IMR-90 (cell line): ENCODE results near the gene DYRK1A.

Source experiments
- BHLHE40 ChIP-seq: fragments of 150-350 bp; IDR thresholded peaks from 2 replicates; pipeline ENCODE4 v1.6.1; 2016; ENCODE audit warnings: mild to moderate bottlenecking, low read depth, low read length
- CEBPB ChIP-seq: IDR thresholded peaks from 2 replicates; pipeline ENCODE4 v1.6.1; 2012; ENCODE audit warnings: low read depth, low read length, improper control_type of control experiment
- CHD1 ChIP-seq: IDR thresholded peaks from 2 replicates; pipeline ENCODE4 v1.6.1; 2012; ENCODE audit warnings: low read depth, low read length, improper control_type of control experiment
- FOS ChIP-seq: fragments of 150-350 bp; IDR thresholded peaks from 2 replicates; pipeline ENCODE4 v1.6.1; 2016; ENCODE audit warnings: low read depth, low read length
- MAFK ChIP-seq: IDR thresholded peaks from 2 replicates; pipeline ENCODE4 v1.6.1; 2012; ENCODE audit warnings: low read depth, low read length, improper control_type of control experiment
- MAZ ChIP-seq: IDR thresholded peaks from 2 replicates; pipeline ENCODE4 v1.6.1; 2012; ENCODE audit warnings: low read depth, mild to moderate bottlenecking, low read length, improper control_type of control experiment, moderate library complexity, borderline replicate concordance
- MXI1 ChIP-seq: IDR thresholded peaks from 2 replicates; pipeline ENCODE4 v1.6.1; 2012; ENCODE audit warnings: low read depth, mild to moderate bottlenecking, low read length, moderate library complexity, borderline replicate concordance
- POLR2A ChIP-seq: IDR thresholded peaks from 2 replicates; pipeline ENCODE4 v1.6.1; 2012; ENCODE audit warnings: mild to moderate bottlenecking, low read depth, low read length
- RAD21 ChIP-seq: IDR thresholded peaks from 2 replicates; pipeline ENCODE4 v1.6.1; 2012; ENCODE audit warnings: low read length, improper control_type of control experiment
- RFX5 ChIP-seq: IDR thresholded peaks from 2 replicates; pipeline ENCODE4 v1.8.0; 2012; ENCODE audit warnings: low read depth, mild to moderate bottlenecking, low read length, moderate library complexity
- SMC3 ChIP-seq: fragments of 150-350 bp; IDR thresholded peaks from 2 replicates; pipeline ENCODE4 v1.6.1; 2016; ENCODE audit warnings: low read depth, mild to moderate bottlenecking, antibody characterized with exemption, low read length, moderate library complexity
- TF ChIP-seq, protein P1 (sequence below): conservative IDR thresholded peaks from 2 replicates; pipeline ENCODE4 v1.5.1; 2012; ENCODE audit warnings: mild to moderate bottlenecking, low read depth, low read length, improper control_type of control experiment
- TF ChIP-seq, protein P2 (sequence below): fragments of 150-350 bp; IDR thresholded peaks from 2 replicates; pipeline ENCODE4 v1.6.1; 2017; ENCODE audit warnings: mild to moderate bottlenecking, antibody characterized with exemption, low read length, low read depth
- TF ChIP-seq, protein P3 (sequence below): fragments of 150-350 bp; IDR thresholded peaks from 2 replicates; pipeline ENCODE4 v1.6.1; 2016; ENCODE audit warnings: low read depth, mild to moderate bottlenecking, low read length, moderate library complexity, borderline replicate concordance

DNA sequence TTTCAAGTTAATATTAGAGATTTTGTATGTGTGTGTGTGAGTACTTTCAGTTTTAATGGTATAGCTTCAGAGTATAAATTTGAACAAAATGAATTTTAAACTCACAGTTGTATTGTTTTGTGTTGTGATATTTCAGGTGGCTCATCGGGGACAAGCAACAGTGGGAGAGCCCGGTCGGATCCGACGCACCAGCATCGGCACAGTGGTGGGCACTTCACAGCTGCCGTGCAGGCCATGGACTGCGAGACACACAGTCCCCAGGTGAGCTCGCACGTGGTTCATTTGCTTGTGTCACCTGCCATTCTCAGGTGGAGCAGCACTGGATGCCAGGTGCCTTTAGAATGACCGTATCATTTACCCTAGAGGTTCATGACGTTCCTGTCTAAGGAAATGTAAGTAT is 139.4 kb downstream of the DYRK1A start:
- TF ChIP-seq, protein P1, sequence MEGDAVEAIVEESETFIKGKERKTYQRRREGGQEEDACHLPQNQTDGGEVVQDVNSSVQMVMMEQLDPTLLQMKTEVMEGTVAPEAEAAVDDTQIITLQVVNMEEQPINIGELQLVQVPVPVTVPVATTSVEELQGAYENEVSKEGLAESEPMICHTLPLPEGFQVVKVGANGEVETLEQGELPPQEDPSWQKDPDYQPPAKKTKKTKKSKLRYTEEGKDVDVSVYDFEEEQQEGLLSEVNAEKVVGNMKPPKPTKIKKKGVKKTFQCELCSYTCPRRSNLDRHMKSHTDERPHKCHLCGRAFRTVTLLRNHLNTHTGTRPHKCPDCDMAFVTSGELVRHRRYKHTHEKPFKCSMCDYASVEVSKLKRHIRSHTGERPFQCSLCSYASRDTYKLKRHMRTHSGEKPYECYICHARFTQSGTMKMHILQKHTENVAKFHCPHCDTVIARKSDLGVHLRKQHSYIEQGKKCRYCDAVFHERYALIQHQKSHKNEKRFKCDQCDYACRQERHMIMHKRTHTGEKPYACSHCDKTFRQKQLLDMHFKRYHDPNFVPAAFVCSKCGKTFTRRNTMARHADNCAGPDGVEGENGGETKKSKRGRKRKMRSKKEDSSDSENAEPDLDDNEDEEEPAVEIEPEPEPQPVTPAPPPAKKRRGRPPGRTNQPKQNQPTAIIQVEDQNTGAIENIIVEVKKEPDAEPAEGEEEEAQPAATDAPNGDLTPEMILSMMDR: no peak
- TF ChIP-seq RAD21 (no peak), MAFK (no peak), SMC3 (no peak), CEBPB (no peak), POLR2A (no peak), MXI1 (no peak), RFX5 (no peak), FOS (no peak), BHLHE40 (no peak), CHD1 (no peak), MAZ (no peak)
- TF ChIP-seq, protein P2, sequence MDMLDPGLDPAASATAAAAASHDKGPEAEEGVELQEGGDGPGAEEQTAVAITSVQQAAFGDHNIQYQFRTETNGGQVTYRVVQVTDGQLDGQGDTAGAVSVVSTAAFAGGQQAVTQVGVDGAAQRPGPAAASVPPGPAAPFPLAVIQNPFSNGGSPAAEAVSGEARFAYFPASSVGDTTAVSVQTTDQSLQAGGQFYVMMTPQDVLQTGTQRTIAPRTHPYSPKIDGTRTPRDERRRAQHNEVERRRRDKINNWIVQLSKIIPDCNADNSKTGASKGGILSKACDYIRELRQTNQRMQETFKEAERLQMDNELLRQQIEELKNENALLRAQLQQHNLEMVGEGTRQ: no peak
- TF ChIP-seq, protein P3, sequence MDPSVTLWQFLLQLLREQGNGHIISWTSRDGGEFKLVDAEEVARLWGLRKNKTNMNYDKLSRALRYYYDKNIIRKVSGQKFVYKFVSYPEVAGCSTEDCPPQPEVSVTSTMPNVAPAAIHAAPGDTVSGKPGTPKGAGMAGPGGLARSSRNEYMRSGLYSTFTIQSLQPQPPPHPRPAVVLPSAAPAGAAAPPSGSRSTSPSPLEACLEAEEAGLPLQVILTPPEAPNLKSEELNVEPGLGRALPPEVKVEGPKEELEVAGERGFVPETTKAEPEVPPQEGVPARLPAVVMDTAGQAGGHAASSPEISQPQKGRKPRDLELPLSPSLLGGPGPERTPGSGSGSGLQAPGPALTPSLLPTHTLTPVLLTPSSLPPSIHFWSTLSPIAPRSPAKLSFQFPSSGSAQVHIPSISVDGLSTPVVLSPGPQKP: no peak
